HepG2 (cell line): Measurements from ENCODE around the gene TWNK.

Experiments
- ARID2 ChIP-seq: sonication (generic); formaldehyde crosslinking; IDR thresholded peaks from 2 replicates; pipeline ENCODE4 v1.8.1; 2022; ENCODE audit warnings: mild to moderate bottlenecking, missing genetic modification reagents, borderline replicate concordance
- CHD2 ChIP-seq: IDR thresholded peaks from 2 replicates; pipeline ENCODE4 v1.6.1; 2011; ENCODE audit warnings: low read depth, low read length, improper control_type of control experiment
- FOXM1 ChIP-seq: sonication (generic); formaldehyde crosslinking; IDR thresholded peaks from 2 replicates; pipeline ENCODE4 v1.5.0; 2020; ENCODE audit warnings: missing genetic modification reagents
- SETDB1 ChIP-seq: sonication (generic); formaldehyde crosslinking; IDR thresholded peaks from 2 replicates; pipeline ENCODE4 v1.5.1; 2020; ENCODE audit warnings: missing genetic modification reagents, mild to moderate bottlenecking, borderline replicate concordance
- ZBTB7A ChIP-seq: sonication (generic); formaldehyde crosslinking; IDR thresholded peaks from 2 replicates; pipeline ENCODE4 v1.8.0; 2022; ENCODE audit warnings: mild to moderate bottlenecking, missing genetic modification reagents
- ZFP36L1 ChIP-seq: sonication (generic); formaldehyde crosslinking; IDR thresholded peaks from 2 replicates; pipeline ENCODE4 v1.8.0; 2022; ENCODE audit warnings: mild to moderate bottlenecking, missing genetic modification reagents, moderate library complexity
- ZNF567 ChIP-seq: sonication (generic); formaldehyde crosslinking; IDR thresholded peaks from 2 replicates; pipeline ENCODE4 v1.8.1; 2023; ENCODE audit warnings: mild to moderate bottlenecking, missing genetic modification reagents, borderline replicate concordance
- ZNF644 ChIP-seq: IDR thresholded peaks from 2 replicates; pipeline ENCODE4 v1.6.1; 2016; ENCODE audit warnings: low read depth
- TF ChIP-seq, protein P1 (sequence below): sonication (generic); formaldehyde crosslinking; IDR thresholded peaks from 2 replicates; pipeline ENCODE4 v1.5.0; 2020; ENCODE audit warnings: missing genetic modification reagents
- TF ChIP-seq, protein P2 (sequence below): sonication (generic); formaldehyde crosslinking; IDR thresholded peaks from 2 replicates; pipeline ENCODE4 v1.8.1; 2023; ENCODE audit warnings: mild to moderate bottlenecking, missing genetic modification reagents, borderline replicate concordance

DNA sequence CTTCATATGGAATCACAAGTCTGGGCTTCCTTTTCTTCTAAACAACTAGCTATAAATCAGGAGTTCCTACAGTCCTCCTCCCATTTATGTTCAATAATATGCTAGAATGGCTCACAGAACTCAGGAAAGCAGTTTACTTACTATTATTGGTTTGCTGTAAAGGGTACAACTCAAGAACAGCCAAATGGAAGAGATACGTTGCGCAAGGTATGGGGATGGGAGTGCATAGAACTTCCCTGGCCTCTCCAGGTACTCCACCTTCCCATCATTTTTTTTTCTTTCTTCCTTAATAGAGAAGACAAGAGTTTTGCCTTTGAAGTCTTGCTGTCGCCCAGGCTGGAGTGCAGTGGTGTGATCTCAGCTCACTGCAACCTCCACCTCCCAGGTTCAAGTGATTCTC is 45.1 kb upstream of the TWNK start:
- TF ChIP-seq ZNF644 (CRISPR knock-in tag) (no peak), SETDB1 (CRISPR knock-in tag) (no peak), CHD2 (no peak), FOXM1 (no peak), ZFP36L1 (no peak), ZBTB7A (no peak), ARID2 (CRISPR knock-in tag) (no peak), ZNF567 (CRISPR knock-in tag) (no peak)
- TF ChIP-seq, protein P1, sequence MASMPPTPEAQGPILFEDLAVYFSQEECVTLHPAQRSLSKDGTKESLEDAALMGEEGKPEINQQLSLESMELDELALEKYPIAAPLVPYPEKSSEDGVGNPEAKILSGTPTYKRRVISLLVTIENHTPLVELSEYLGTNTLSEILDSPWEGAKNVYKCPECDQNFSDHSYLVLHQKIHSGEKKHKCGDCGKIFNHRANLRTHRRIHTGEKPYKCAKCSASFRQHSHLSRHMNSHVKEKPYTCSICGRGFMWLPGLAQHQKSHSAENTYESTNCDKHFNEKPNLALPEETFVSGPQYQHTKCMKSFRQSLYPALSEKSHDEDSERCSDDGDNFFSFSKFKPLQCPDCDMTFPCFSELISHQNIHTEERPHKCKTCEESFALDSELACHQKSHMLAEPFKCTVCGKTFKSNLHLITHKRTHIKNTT (CRISPR knock-in tag) = no peak
- TF ChIP-seq, protein P2, sequence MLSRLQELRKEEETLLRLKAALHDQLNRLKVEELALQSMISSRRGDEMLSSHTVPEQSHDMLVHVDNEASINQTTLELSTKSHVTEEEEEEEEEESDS = no peak
